ENCODE measurements around the gene PHLDB1. TPM values are rescaled to one million over a fixed set of nuclear protein-coding genes. Genes with fewer than 3 reads are reported as not detected.

The PHLDB1 gene
- polyA plus RNA-seq, 1 donor (not counting 4 experiments of a cell fraction or from before 2014, with no cell fraction given) = 35.0 TPM

DNA sequence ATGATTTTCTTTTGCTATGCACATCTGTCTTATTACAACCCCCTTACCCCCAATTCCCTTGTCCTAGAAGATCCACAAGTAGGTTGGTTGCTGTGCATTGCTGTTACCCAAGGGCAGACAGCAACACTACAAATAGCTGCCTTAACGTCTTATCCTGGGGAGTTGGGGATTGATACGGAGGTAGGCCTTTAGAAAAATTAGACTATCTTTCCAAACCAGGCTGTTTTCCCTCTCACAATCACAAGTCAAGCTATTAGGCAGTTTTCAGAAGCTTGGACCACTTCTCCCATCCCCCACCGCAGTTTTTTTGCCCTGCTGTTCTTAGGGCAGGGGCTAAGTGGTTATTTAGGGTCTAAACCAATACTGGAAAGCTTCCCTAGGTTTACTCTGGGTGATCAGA lies 2.8 kb upstream of the PHLDB1 start:
- no peak overlapping the region for H3K4me3 ChIP-seq (ENCODE audit: control insufficient read depth in 2 of 3, extremely low read depth in 1 of 3, insufficient read depth in 2 of 3, low read depth in 1 of 3, low read length in 3 of 3)
- H3K36me3 ChIP-seq (ENCODE audit: control insufficient read depth in 2 of 2, extremely low read depth in 1 of 2, insufficient read depth in 2 of 2, low read length in 2 of 2) = peaks cover 9 to 13% of the 10 kb centered on the region in 2 experiments
- H3K9ac ChIP-seq (ENCODE audit: control insufficient read depth, extremely low read depth, insufficient read depth, low read length) = no peak overlapping the region
- H3K27ac ChIP-seq (ENCODE audit: control insufficient read depth, insufficient read depth, low read length) = no peak overlapping the region
- no peak overlapping the region for H3K4me2 ChIP-seq (ENCODE audit: control insufficient read depth, extremely low read depth, insufficient read depth, low read depth, low read length)
- TF ChIP-seq CTCF (optimal IDR thresholded peaks at IDR 0.05 in 1 of 3, IDR thresholded peaks at IDR 0.05 in 1 of 3, conservative IDR thresholded peaks at IDR 0.05 in 1 of 3; ENCODE audit: extremely low read depth in 1 of 3, insufficient read depth in 2 of 3, low read length in 3 of 3) = no peak
- no peak for TF ChIP-seq EZH2 (IDR thresholded peaks at IDR 0.05; ENCODE audit: low read length)
- FAIRE-seq (no peak), DNase-seq (ENCODE audit: low read depth, low spot score) (no peak)
- no peaks in the 10 kb centered on the region for H3K4me1 ChIP-seq (ENCODE audit: control insufficient read depth, extremely low read depth, insufficient read depth, low read length)
- H4K20me1 ChIP-seq (ENCODE audit: control insufficient read depth, extremely low read depth, insufficient read depth, low read length) = no peaks in the 10 kb centered on the region
- H3K27me3 ChIP-seq (ENCODE audit: control insufficient read depth, extremely low read depth, insufficient read depth, low read length) = no peaks in the 10 kb centered on the region
- no peaks in the 10 kb centered on the region for H3K79me2 ChIP-seq (ENCODE audit: control insufficient read depth, insufficient read depth, low read length)
- H2AFZ ChIP-seq (ENCODE audit: control insufficient read depth, low read length) = no peak overlapping the region
- no peaks in the 10 kb centered on the region for H3K9me1 ChIP-seq (ENCODE audit: control insufficient read depth, extremely low read depth, insufficient read depth, low read length)
- H3K9me3 ChIP-seq (ENCODE audit: control insufficient read depth, low read depth, low read length) = no peaks in the 10 kb centered on the region
- dilution Hi-C loops (cut with MboI; ENCODE audit: extremely low pct_ligation_motif_present, low sequenced_read_pairs) = no loop called here

DNA sequence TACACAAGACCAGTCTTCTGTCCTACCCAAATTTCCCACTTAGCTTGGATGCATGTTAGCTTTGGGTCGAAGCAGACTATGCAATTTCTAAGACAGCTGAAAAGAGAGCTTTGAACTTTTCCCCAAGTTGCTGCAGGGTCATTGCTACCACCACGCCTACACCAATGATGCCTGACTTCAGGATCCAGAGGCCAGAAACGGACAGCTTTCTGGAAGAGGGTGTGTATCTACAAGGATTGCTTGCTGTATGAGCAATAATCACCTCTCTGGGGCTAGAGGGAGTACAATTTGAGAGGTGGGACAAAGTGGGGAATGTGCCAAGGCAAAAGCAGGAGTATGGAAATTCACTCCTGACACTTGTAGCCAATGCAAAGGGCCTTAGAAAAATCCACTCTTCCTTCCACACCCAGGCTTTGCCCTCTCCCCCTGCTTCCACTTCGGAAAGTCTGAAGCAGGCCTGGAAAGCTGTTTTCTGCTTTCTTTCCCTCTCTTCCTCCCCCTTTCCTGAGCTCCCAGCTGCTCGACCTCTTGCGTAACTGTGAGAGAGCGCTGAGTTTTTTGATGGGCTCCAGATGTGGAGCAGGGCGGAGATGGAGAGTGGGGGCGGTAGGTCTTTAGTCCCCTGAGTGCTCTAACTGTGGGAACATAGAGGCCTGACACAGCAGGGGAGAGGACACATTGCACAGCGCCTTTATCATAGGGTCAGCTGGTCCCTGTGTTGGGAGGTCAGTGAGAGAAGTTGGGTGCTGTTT lies 2.1 kb upstream of the PHLDB1 start:
- FAIRE-seq = no peak
- DNase-seq (ENCODE audit: low read depth, low spot score) = no peak
- H3K27ac ChIP-seq (ENCODE audit: control insufficient read depth, insufficient read depth, low read length) = no peak overlapping the region

More for the DNA sequence above, 2.1 kb upstream of the PHLDB1 start:
- Histone ChIP-seq H3K4me1 (ENCODE audit: control insufficient read depth, extremely low read depth, insufficient read depth, low read length) (no peaks in the 10 kb centered on the region), H3K9ac (ENCODE audit: control insufficient read depth, extremely low read depth, insufficient read depth, low read length) (no peak overlapping the region), H3K79me2 (ENCODE audit: control insufficient read depth, insufficient read depth, low read length) (no peaks in the 10 kb centered on the region), H3K9me3 (ENCODE audit: control insufficient read depth, low read depth, low read length) (no peaks in the 10 kb centered on the region), H3K4me3 (ENCODE audit: control insufficient read depth in 2 of 3, extremely low read depth in 1 of 3, insufficient read depth in 2 of 3, low read depth in 1 of 3, low read length in 3 of 3) (no peak overlapping the region), H3K4me2 (ENCODE audit: control insufficient read depth, extremely low read depth, insufficient read depth, low read depth, low read length) (no peak overlapping the region), H4K20me1 (ENCODE audit: control insufficient read depth, extremely low read depth, insufficient read depth, low read length) (no peaks in the 10 kb centered on the region), H3K9me1 (ENCODE audit: control insufficient read depth, extremely low read depth, insufficient read depth, low read length) (no peaks in the 10 kb centered on the region), H3K36me3 (ENCODE audit: control insufficient read depth in 2 of 2, extremely low read depth in 1 of 2, insufficient read depth in 2 of 2, low read length in 2 of 2) (peaks cover 9 to 10% of the 10 kb centered on the region in 2 experiments), H3K27me3 (ENCODE audit: control insufficient read depth, extremely low read depth, insufficient read depth, low read length) (no peaks in the 10 kb centered on the region), H2AFZ (ENCODE audit: control insufficient read depth, low read length) (no peak overlapping the region)
- TF ChIP-seq CTCF (optimal IDR thresholded peaks at IDR 0.05 in 1 of 3, IDR thresholded peaks at IDR 0.05 in 1 of 3, conservative IDR thresholded peaks at IDR 0.05 in 1 of 3; ENCODE audit: extremely low read depth in 1 of 3, insufficient read depth in 2 of 3, low read length in 3 of 3) (no peak), EZH2 (IDR thresholded peaks at IDR 0.05; ENCODE audit: low read length) (no peak)
- dilution Hi-C loops (cut with MboI; ENCODE audit: extremely low pct_ligation_motif_present, low sequenced_read_pairs) = no loop called here

Data from keratinocyte (primary cell).